Esophagus squamous epithelium (tissue), 5 donors: Measurements from ENCODE around the gene PIGU. TPM values are rescaled to one million over a fixed set of nuclear protein-coding genes. Genes with fewer than 3 reads are reported as not detected.

Source experiments
- DNase-seq: peaks from one replicate; lab custom pipeline; 2025; lab: John Stamatoyannopoulos, UW
- H3K27ac ChIP-seq, 4 donors: fragments of 200-600 bp; sonication (generic); one replicate each; pipeline ENCODE4 v1.5.1; 2016 to 2019; ENCODE audit warnings: mild to moderate bottlenecking in 1 of 4
- H3K27me3 ChIP-seq, 4 donors: fragments of 200-600 bp; sonication (generic); 1 replicate in 3 of 4; 2 replicates in 1 of 4; pipeline versions ENCODE4 v1.5.1 to v1.6.0; 2017 to 2021; ENCODE audit warnings: antibody characterized with exemption in 1 of 4
- H3K36me3 ChIP-seq, 3 donors: fragments of 200-600 bp; sonication (generic); one replicate each; pipeline ENCODE4 v1.5.1; 2016 to 2019
- H3K4me1 ChIP-seq, 3 donors: fragments of 200-600 bp; sonication (generic); one replicate each; pipeline ENCODE4 v1.5.1; 2017 to 2019
- H3K4me3 ChIP-seq, 4 donors: fragments of 200-600 bp; sonication (generic); 1 replicate in 3 of 4; 2 replicates in 1 of 4; pipeline ENCODE4 v1.5.1; 2016 to 2019; ENCODE audit warnings: mild to moderate bottlenecking in 2 of 4, moderate library complexity in 1 of 4
- H3K9me3 ChIP-seq, 3 donors: fragments of 200-600 bp; sonication (generic); one replicate each; pipeline ENCODE4 v1.5.1; 2016 to 2019
- CTCF ChIP-seq, 6 experiments: fragments of 450-650 bp in 4 of 6; fragments of 200-600 bp in 2 of 6; sonication (generic) in 2 of 6; IDR thresholded peaks; one replicate each; pipeline ENCODE4 v1.5.1; 2016 to 2019; ENCODE audit warnings: antibody characterized with exemption in 6 of 6, mild to moderate bottlenecking in 4 of 6, moderate library complexity in 4 of 6
- POLR2A ChIP-seq, 4 donors: fragments of 450-650 bp; IDR thresholded peaks; one replicate each; pipeline ENCODE4 v1.6.1; 2017; ENCODE audit warnings: antibody characterized with exemption in 4 of 4, mild to moderate bottlenecking in 4 of 4, moderate library complexity in 3 of 4
- WGBS, 2 donors: methylation state at CpG; one replicate each; pipeline ENCODE4 v1.1.5; 2018; 5-methylcytosine and 5-hydroxymethylcytosine counted together
- intact Hi-C: fragments of 100-400 bp; cut with DNase I; formaldehyde crosslinking; loops from one replicate; pipeline ENCODE4 v1.15.0; 2022
- total RNA-seq, 4 donors: library from RNA; depleted of rRNA; stranded (reverse); fragments of >200 nt; gene quantifications; one replicate each; pipeline ENCODE4 v1.1.0, GENCODE V29; 2016
- donor health status: DM: yes; HTN: yes; CAD: no.

PIGU gene
- total RNA-seq, 4 donors from 2014 or later: 14.8 to 27.1 (median 17.6) TPM

- Histone ChIP-seq H3K36me3 (peaks cover 0 to 91% (median 3%) of the 10 kb centered on the region in 3 donors), H3K27me3 (no peaks in the 10 kb centered on the region), H3K4me3 (no peak overlapping the region), H3K9me3 (no peaks in the 10 kb centered on the region), H3K27ac (no peak overlapping the region), H3K4me1 (no peaks in the 10 kb centered on the region)
- DNase-seq: no peak
- no peak for TF ChIP-seq CTCF (IDR thresholded peaks at IDR 0.05)
- no peak for TF ChIP-seq POLR2A (IDR thresholded peaks at IDR 0.05)
- intact Hi-C loops: loop anchor here (10.0 kb wide), 1 partner anchor 204 kb away; no protein-coding TSS in a partner anchor
- 68 to 72% methylated on average over 3 of the region's 3 CpGs for WGBS, 2 donors
Measured at GRCh38 chr20:34570859-34571306, 106.0 kb downstream of the PIGU start.

GRCh38 chr20:34569598-34569997 is 107.3 kb downstream of the PIGU start:
- H3K27ac ChIP-seq: no peak overlapping the region
- intact Hi-C loops: no loop called here
- TF ChIP-seq POLR2A (IDR thresholded peaks at IDR 0.05): no peak
- 86 to 89% methylated on average over 1 to 2 of the region's 2 CpGs for WGBS, 2 donors
- no peak for DNase-seq
- H3K36me3 ChIP-seq: peaks cover 0 to 85% (median 3%) of the 10 kb centered on the region in 3 donors
- no peaks in the 10 kb centered on the region for H3K9me3 ChIP-seq
- H3K4me1 ChIP-seq: no peaks in the 10 kb centered on the region
- H3K27me3 ChIP-seq: no peaks in the 10 kb centered on the region
- H3K4me3 ChIP-seq: no peak overlapping the region

GRCh38 chr20:34567892-34568865 is 108.7 kb downstream of the PIGU start:
- no peaks in the 10 kb centered on the region for H3K4me1 ChIP-seq
- no peak for DNase-seq
- WGBS, 2 donors: 90 to 96% methylated on average over 4 to 15 of the region's 15 CpGs
- H3K27ac ChIP-seq: no peak overlapping the region
- H3K27me3 ChIP-seq: no peaks in the 10 kb centered on the region
- TF ChIP-seq CTCF (IDR thresholded peaks at IDR 0.05) (no peak), POLR2A (IDR thresholded peaks at IDR 0.05) (no peak)
- intact Hi-C loops: no loop called here
- H3K9me3 ChIP-seq: no peaks in the 10 kb centered on the region
- H3K36me3 ChIP-seq: peaks cover 0 to 71% (median 0%) of the 10 kb centered on the region in 3 donors
- H3K4me3 ChIP-seq: no peak overlapping the region

- Histone ChIP-seq H3K9me3 (no peaks in the 10 kb centered on the region), H3K27me3 (no peaks in the 10 kb centered on the region), H3K27ac (no peak overlapping the region), H3K36me3 (peaks cover 0 to 67% (median 0%) of the 10 kb centered on the region in 3 donors), H3K4me1 (no peaks in the 10 kb centered on the region), H3K4me3 (no peak overlapping the region)
- no peak for DNase-seq
- intact Hi-C loops: no loop called here
- TF ChIP-seq POLR2A (IDR thresholded peaks at IDR 0.05) (no peak), CTCF (IDR thresholded peaks at IDR 0.05) (no peak)
- WGBS, 2 donors: 92 to 93% methylated on average over 4 to 7 of the region's 9 CpGs
Measured at GRCh38 chr20:34566978-34567891, 109.7 kb downstream of the PIGU start.

- Histone ChIP-seq H3K27me3 (no peaks in the 10 kb centered on the region), H3K36me3 (peaks cover 0 to 47% (median 0%) of the 10 kb centered on the region in 3 donors), H3K4me1 (peaks cover 0 to 3% (median 0%) of the 10 kb centered on the region in 3 donors), H3K27ac (no peak overlapping the region), H3K9me3 (no peaks in the 10 kb centered on the region), H3K4me3 (no peak overlapping the region)
- intact Hi-C loops: no loop called here
- TF ChIP-seq POLR2A (IDR thresholded peaks at IDR 0.05) (no peak), CTCF (IDR thresholded peaks at IDR 0.05) (no peak)
- no peak for DNase-seq
- WGBS, 2 donors: 79 to 82% methylated on average over 3 to 5 of the region's 7 CpGs
Measured at GRCh38 chr20:34564833-34565232, 112.1 kb downstream of the PIGU start.
